ENCODE results near the gene DHFR. TPM values are rescaled to one million over a fixed set of nuclear protein-coding genes. Genes with fewer than 3 reads are reported as not detected.

DHFR gene
- total and polyA plus RNA-seq, 2 of the 8 experiments (the other 6 are each of a cell fraction or from before 2014, with no cell fraction given), result 46.4 to 88.9 TPM

GRCh38 chr5:80623999-80624398 lies 30.8 kb downstream of the DHFR start (continued):
- no peak for TF ChIP-seq SP1 (IDR thresholded peaks at IDR 0.05; ENCODE audit: low read depth, low read length)
- TF ChIP-seq RNF2 (IDR thresholded peaks at IDR 0.05; ENCODE audit: borderline replicate concordance, low read depth, low read length, missing control alignments, poor library complexity, severe bottlenecking), result no peak
- no peak for TF ChIP-seq SUZ12 (IDR thresholded peaks at IDR 0.05; ENCODE audit: low read length)
- no peak for TF ChIP-seq MAX (IDR thresholded peaks at IDR 0.05)
- no peak for TF ChIP-seq KDM5A (IDR thresholded peaks at IDR 0.05; ENCODE audit: low read length)
- TF ChIP-seq SP2 (IDR thresholded peaks at IDR 0.05; ENCODE audit: low read length), result no peak
